OCI-M2 (cell line): Measurements from ENCODE around the gene PTTG1IP2.

ENCODE experiments used
- DNase-seq: peaks from one replicate; lab custom pipeline; 2025; ENCODE audit not compliant: unreplicated experiment; lab: John Stamatoyannopoulos, UW

The PTTG1IP2 gene

GRCh38 chr7:90474284-90475210 is 5.1 kb downstream of the PTTG1IP2 start:
- DNase-seq, result no peak

GRCh38 chr7:90483251-90483650 is 13.8 kb downstream of the PTTG1IP2 start:
- DNase-seq, result no peak

GRCh38 chr7:90484706-90485105 is 15.3 kb downstream of the PTTG1IP2 start:
- DNase-seq, result no peak

GRCh38 chr7:90485734-90486316 is 16.4 kb downstream of the PTTG1IP2 start:
- no peak for DNase-seq

GRCh38 chr7:90487808-90488207 is 18.4 kb downstream of the PTTG1IP2 start:
- no peak for DNase-seq

- DNase-seq, result no peak
Measured at GRCh38 chr7:90488220-90488619, 18.8 kb downstream of the PTTG1IP2 start.

GRCh38 chr7:90492250-90492649 is 22.8 kb downstream of the PTTG1IP2 start:
- no peak for DNase-seq

- no peak for DNase-seq
Measured at GRCh38 chr7:90495241-90495640, 25.8 kb downstream of the PTTG1IP2 start.

GRCh38 chr7:90502539-90502938 is 33.1 kb downstream of the PTTG1IP2 start:
- DNase-seq, result no peak

GRCh38 chr7:90503367-90503766 is 33.9 kb downstream of the PTTG1IP2 start:
- no peak for DNase-seq

- DNase-seq, result no peak
Measured at GRCh38 chr7:90507692-90508091, 38.3 kb downstream of the PTTG1IP2 start.

GRCh38 chr7:90511776-90512175 is 42.3 kb downstream of the PTTG1IP2 start:
- no peak for DNase-seq

GRCh38 chr7:90512821-90513254 is 43.4 kb downstream of the PTTG1IP2 start:
- no peak for DNase-seq

- DNase-seq, result no peak
Measured at GRCh38 chr7:90516257-90516656, 46.8 kb downstream of the PTTG1IP2 start.

GRCh38 chr7:90518630-90519029 is 49.2 kb downstream of the PTTG1IP2 start:
- no peak for DNase-seq

GRCh38 chr7:90520484-90520883 is 51.0 kb downstream of the PTTG1IP2 start:
- no peak for DNase-seq

GRCh38 chr7:90530263-90530662 is 60.8 kb downstream of the PTTG1IP2 start:
- no peak for DNase-seq

GRCh38 chr7:90532231-90532929 is 62.9 kb downstream of the PTTG1IP2 start:
- DNase-seq, result no peak

GRCh38 chr7:90536449-90536848 is 67.0 kb downstream of the PTTG1IP2 start:
- DNase-seq, result no peak

- no peak for DNase-seq
Measured at GRCh38 chr7:90538405-90538804, 69.0 kb downstream of the PTTG1IP2 start.

GRCh38 chr7:90540406-90540805 is 71.0 kb downstream of the PTTG1IP2 start:
- DNase-seq, result no peak

GRCh38 chr7:90551036-90551435 is 81.6 kb downstream of the PTTG1IP2 start:
- DNase-seq, result no peak
